ENCODE measurements around the gene GRPEL2. TPM values are rescaled to one million over a fixed set of nuclear protein-coding genes. Genes with fewer than 3 reads are reported as not detected.
"Not testable (repeated sequence)": the region's sequence is repeated elsewhere in the genome, so short reads cannot be mapped to it uniquely, and the experiment has no call there.

Gene GRPEL2
- total RNA-seq, 4 donors from 2014 or later = 12.6 to 19.6 (median 13.7) TPM

DNA sequence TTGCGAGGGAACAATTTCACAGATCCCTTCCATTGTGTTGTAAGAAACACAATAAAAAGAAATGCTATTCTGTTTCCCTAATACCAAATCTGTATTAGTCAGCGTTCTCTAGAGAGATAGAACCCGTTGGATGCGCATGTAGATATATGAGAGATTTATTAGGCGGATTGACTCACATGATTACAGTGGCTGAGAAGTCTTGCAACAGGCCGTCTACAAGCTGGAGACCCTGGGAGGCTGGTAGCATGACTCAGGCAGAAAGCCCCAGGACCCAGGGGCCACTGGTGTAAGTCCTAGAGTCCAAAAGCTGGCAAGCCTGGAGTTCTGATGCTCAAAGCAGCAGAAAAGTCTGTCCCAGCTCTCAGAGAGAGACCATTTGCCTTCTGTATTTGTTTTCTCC, 52.2 kb downstream of the GRPEL2 start:
- H3K9me3 ChIP-seq = no peaks in the 10 kb centered on the region
- no peaks in the 10 kb centered on the region for H3K4me1 ChIP-seq
- intact Hi-C loops (cut with DNase I) = no loop called here
- no peak for DNase-seq
- H3K27me3 ChIP-seq = no peaks in the 10 kb centered on the region
- no peak for TF ChIP-seq POLR2A (IDR thresholded peaks at IDR 0.05)
- TF ChIP-seq, protein P1, sequence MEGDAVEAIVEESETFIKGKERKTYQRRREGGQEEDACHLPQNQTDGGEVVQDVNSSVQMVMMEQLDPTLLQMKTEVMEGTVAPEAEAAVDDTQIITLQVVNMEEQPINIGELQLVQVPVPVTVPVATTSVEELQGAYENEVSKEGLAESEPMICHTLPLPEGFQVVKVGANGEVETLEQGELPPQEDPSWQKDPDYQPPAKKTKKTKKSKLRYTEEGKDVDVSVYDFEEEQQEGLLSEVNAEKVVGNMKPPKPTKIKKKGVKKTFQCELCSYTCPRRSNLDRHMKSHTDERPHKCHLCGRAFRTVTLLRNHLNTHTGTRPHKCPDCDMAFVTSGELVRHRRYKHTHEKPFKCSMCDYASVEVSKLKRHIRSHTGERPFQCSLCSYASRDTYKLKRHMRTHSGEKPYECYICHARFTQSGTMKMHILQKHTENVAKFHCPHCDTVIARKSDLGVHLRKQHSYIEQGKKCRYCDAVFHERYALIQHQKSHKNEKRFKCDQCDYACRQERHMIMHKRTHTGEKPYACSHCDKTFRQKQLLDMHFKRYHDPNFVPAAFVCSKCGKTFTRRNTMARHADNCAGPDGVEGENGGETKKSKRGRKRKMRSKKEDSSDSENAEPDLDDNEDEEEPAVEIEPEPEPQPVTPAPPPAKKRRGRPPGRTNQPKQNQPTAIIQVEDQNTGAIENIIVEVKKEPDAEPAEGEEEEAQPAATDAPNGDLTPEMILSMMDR (IDR thresholded peaks at IDR 0.05) = no peak
- 73 to 89% methylated on average over 6 of the region's 6 CpGs for WGBS, 2 donors
- no peak overlapping the region for H3K27ac ChIP-seq
- no peak overlapping the region for H3K4me3 ChIP-seq (replicated peaks in 1 of 3)
- no peaks in the 10 kb centered on the region for H3K36me3 ChIP-seq

DNA sequence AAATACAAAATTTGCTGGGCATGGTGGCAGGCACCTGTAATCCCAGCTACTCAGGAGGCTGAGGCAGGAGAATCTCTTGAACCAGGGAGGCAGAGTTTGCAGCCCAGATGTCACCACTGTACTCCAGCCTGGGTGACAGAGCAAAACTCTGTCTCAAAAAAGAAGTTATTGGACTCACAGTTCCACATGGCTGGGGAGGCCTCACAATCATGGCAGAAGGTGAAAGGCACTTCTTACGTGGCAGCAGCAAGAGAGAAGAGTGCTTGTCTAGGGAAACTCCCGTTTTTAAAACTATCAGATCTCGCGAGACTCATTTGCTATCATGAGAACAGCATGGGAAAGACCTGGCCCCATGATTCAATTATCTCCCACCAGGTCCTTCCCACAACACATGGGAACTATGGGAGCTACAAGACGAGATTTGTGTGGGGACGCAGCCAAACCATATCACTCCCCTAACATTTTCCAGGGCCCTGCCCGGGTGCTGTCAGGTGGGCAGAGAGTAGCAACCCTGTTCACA, 53.5 kb downstream of the GRPEL2 start:
- 72 to 88% methylated on average over 6 to 7 of the region's 7 CpGs for WGBS, 2 donors
- intact Hi-C loops (cut with DNase I); H3K27ac ChIP-seq: not testable (repeated sequence)

DNA sequence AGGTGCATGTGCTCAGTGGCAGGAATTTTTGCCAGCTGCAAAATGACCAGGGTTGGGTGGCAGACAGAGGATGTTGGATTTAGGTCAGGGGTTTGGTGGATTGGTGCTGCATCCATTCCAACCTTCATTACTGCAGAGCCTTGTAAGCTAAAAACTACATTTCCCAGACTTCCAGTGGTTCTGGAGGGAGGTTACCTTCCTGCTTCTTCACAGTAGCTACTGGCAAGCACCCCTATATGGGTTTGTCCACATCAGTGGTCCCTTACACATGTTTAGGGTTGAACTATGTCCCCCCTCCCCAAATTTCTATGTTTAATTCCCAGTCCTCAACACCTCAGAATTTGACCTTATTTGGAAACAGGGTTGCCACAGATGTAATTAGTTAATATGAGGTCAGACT, 54.5 kb downstream of the GRPEL2 start:
- no peak overlapping the region for H3K27ac ChIP-seq
- peaks cover 0 to 7% of the 10 kb centered on the region in 2 donors for H3K4me1 ChIP-seq
- H3K36me3 ChIP-seq = no peaks in the 10 kb centered on the region
- no peaks in the 10 kb centered on the region for H3K27me3 ChIP-seq
- H3K9me3 ChIP-seq = no peaks in the 10 kb centered on the region
- TF ChIP-seq POLR2A (IDR thresholded peaks at IDR 0.05) = no peak
- TF ChIP-seq, protein P1 (IDR thresholded peaks at IDR 0.05) = no peak
- intact Hi-C loops (cut with DNase I) = no loop called here
- H3K4me3 ChIP-seq (replicated peaks in 1 of 3) = no peak overlapping the region
- DNase-seq = no peak

More for the DNA sequence above, 53.5 kb downstream of the GRPEL2 start:
- not testable (repeated sequence) for DNase-seq; H3K27me3 ChIP-seq; H3K36me3 ChIP-seq; H3K9me3 ChIP-seq; H3K4me3 ChIP-seq (replicated peaks in 1 of 3); H3K4me1 ChIP-seq

DNA sequence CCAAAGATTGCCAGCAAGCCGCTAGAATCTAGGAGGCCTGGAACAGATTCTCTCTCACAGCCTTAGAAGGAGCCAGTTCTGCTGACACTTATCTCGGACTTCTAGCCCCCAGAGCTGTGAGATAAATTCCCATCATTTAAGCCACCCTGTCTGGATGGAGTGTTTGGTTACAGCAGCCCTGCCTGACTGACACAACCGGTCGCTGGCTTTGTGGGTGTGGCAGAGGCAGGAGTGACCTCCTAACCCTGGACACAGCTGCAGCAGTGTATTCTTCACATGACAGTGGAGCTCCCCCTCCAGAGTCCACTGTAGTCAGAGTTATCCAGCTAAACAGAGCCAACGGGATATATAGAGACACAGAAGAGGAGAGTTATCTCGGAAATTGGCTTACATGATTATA, 55.0 kb downstream of the GRPEL2 start:
- intact Hi-C loops (cut with DNase I) = no loop called here
- Histone ChIP-seq H3K27me3 (no peaks in the 10 kb centered on the region), H3K4me3 (replicated peaks in 1 of 3) (no peak overlapping the region), H3K27ac (no peak overlapping the region), H3K4me1 (peaks cover 0 to 7% of the 10 kb centered on the region in 2 donors), H3K36me3 (no peaks in the 10 kb centered on the region), H3K9me3 (no peaks in the 10 kb centered on the region)
- DNase-seq = no peak
- WGBS, 2 donors = 54 to 76% methylated on average over 4 to 6 of the region's 6 CpGs
- TF ChIP-seq, protein P1 (IDR thresholded peaks at IDR 0.05) = no peak
- no peak for TF ChIP-seq POLR2A (IDR thresholded peaks at IDR 0.05)

DNA sequence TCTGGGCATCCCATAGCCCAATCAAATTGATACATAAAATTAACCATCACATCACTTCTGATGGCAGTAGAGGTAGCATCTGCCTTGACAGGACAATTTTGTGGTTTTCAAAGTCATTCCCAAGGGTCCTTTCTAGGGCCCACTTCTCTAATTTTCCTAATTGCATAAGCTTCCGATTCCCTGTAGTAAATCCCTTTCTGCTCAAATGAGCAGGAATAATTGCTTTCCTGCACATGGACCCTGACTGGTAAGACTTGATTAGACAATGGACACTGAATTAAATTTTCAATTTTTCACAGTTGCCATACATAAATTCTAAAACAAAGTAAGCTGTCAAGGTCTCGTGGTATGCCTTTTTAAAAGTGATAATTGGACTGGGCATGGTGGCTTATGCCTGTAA, 55.8 kb downstream of the GRPEL2 start:
- Histone ChIP-seq H3K27ac (no peak overlapping the region), H3K27me3 (no peaks in the 10 kb centered on the region)

More for the DNA sequence above, 55.8 kb downstream of the GRPEL2 start:
- Histone ChIP-seq H3K4me3 (replicated peaks in 1 of 3) (no peak overlapping the region), H3K36me3 (no peaks in the 10 kb centered on the region), H3K9me3 (no peaks in the 10 kb centered on the region), H3K4me1 (peaks cover 0 to 7% of the 10 kb centered on the region in 2 donors)
- no peak for DNase-seq
- TF ChIP-seq, protein P1 (IDR thresholded peaks at IDR 0.05) = no peak
- TF ChIP-seq POLR2A (IDR thresholded peaks at IDR 0.05) = no peak
- intact Hi-C loops (cut with DNase I) = no loop called here
- 95% methylated on average over 2 of the region's 2 CpGs for WGBS, 2 donors
